AG09309 (cell line): ENCODE results near the gene LIX1.

ENCODE experiments used
- DNase-seq: peaks from one replicate; pipeline ENCODE4 v3.0.0-alpha.2; 2010; ENCODE audit warnings: low read depth
- H3K4me3 ChIP-seq: 2 replicates; pipeline ENCODE4 v1.5.1; 2011; ENCODE audit warnings: mild to moderate bottlenecking, low read depth, low read length, moderate library complexity; ENCODE audit not compliant: control insufficient read depth
- TF ChIP-seq, protein P1 (sequence below): IDR thresholded peaks from 2 replicates; pipeline ENCODE4 v1.5.1; 2011; ENCODE audit warnings: mild to moderate bottlenecking, low read depth, low read length, inconsistent platforms; ENCODE audit not compliant: insufficient read depth, control insufficient read depth; ENCODE audit errors: missing control alignments

The LIX1 gene

DNA sequence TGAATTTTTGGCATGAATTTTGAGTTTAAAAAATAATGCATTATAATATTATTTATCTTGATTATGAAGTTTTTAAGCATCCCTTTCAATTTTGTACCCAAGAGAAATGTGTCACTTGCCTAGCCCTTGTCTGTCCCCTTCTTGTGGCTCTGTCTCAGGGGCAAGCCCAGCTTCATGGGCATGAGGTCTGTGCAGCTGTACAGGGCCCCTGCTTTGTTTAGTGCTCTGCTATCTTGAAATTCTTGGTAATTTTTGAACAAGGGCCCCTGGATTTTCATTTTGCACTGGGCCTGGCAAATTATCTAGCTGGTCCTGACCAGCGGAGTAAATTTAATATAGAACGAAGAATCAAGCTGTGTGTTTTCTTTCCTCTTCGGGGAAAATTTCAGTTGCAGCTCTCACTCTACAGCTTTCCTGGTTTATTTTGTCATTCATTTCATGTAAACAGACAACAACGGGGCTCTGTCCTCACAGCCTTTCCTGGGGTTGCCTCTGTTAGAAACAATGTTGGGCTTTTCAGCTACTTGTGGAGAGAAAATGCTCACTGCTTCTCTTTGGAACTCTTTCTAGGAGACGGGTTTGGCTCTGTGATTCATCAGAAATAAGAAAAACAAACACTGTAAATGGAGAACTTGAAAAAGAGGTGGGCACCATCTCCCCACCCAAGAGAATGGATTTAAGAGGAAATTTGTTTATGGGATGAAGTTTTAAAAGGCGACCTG lies 41.1 kb downstream of the LIX1 start:
- TF ChIP-seq, protein P1, sequence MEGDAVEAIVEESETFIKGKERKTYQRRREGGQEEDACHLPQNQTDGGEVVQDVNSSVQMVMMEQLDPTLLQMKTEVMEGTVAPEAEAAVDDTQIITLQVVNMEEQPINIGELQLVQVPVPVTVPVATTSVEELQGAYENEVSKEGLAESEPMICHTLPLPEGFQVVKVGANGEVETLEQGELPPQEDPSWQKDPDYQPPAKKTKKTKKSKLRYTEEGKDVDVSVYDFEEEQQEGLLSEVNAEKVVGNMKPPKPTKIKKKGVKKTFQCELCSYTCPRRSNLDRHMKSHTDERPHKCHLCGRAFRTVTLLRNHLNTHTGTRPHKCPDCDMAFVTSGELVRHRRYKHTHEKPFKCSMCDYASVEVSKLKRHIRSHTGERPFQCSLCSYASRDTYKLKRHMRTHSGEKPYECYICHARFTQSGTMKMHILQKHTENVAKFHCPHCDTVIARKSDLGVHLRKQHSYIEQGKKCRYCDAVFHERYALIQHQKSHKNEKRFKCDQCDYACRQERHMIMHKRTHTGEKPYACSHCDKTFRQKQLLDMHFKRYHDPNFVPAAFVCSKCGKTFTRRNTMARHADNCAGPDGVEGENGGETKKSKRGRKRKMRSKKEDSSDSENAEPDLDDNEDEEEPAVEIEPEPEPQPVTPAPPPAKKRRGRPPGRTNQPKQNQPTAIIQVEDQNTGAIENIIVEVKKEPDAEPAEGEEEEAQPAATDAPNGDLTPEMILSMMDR: no peak
- DNase-seq: no peak

DNA sequence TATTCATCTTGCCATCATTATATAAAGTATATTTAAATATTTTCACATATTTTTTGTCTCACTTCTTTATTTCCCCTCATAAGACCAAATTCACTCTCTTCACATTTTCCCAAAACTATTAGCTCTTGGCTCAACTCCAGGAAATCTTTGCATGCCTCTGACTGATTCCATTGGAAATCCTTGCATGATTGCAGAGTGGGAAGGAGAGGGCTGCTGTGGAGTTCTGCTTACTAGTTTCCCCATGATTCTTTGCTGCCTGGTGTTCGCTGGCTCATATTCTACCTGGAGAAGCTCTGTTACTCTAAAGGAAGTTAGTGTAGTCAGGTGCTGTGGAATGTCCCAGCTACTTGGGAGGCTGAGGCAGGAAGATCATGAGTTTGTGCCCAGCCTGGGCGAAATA lies 41.9 kb downstream of the LIX1 start:
- H3K4me3 ChIP-seq: no peak overlapping the region
- no peak for DNase-seq
- TF ChIP-seq, protein P1: no peak

More for the DNA sequence above, 41.1 kb downstream of the LIX1 start:
- no peak overlapping the region for H3K4me3 ChIP-seq

DNA sequence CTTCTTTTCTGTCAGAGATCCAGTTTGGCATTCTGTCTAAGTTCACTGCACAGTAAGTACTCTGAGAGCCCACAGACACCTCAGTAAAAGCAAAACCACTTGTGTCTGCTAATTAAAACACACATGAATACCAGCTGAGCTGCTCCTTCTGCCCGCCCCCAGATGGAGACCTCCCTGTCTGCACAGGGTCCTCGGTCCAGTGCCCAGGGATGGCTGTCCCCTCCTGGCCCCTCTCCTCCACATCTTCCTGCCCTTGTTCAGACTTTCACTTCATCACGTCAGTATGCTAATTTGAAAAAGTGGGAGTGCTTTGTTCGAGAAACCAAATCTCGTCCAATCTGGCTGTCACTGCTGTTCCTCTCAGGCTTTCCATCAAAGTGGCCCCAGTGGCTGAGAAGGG lies 43.5 kb downstream of the LIX1 start:
- DNase-seq: no peak
- H3K4me3 ChIP-seq: no peak overlapping the region
- TF ChIP-seq, protein P1: no peak

DNA sequence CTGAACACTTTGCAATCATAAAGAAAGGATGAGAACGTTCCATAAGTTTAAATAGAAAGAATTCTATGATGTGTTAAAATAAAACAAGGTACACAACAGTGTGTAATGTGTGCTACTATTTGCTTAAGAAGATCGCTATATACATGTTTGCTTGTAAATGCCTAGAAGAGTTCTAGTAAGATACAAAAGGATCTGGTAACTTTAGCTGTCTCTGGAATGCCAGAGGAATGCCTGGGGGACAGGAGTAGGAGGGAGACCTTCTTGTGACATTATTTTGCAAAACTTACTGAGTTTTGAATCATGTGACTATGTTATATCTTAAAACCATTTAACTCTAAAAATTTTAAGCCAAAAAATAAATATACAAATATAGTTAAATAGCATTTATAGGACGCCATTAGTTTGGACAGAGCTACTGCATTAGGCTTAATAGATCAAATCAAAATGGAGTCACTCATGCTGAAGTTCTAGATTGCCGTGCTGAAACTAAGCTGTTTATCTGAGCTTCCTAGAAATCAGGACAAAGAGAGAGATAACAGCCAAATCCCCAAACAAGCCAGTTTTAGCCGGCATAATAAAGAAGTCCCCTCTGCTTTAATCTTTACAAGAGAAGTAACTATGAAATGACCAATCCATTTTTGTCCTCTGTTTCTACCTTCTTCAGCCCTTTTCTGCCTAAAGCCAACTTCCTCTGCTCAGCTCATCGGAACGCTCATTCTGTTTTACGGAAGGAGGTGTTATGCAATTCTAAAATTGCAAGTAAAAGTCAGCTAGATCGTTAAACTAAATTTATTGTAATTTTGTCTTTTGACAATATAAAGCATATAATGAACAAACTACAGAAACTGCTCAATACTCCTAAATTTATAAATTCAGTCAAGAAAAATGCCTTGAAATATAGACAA lies 44.8 kb downstream of the LIX1 start:
- DNase-seq: no peak
- TF ChIP-seq, protein P1: no peak

DNA sequence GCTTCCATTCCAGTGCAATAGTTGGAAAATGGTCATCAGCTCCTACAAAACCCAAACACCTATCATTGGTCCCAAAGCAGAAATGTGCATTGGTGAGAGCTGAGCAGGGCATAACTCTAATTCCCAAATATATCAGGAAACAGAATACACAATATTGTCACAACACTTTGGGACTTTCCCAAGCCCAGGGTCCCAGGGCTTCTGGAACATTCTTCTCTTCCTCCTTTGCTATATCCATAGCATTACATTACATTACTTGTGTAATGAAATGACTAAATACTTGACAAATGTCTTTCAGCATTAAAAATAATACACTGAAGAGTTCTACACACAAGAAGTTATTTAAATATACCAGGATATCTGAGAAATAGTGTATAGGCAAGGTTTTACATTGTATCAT lies 45.6 kb downstream of the LIX1 start:
- DNase-seq: no peak
- TF ChIP-seq, protein P1: no peak
- H3K4me3 ChIP-seq: no peak overlapping the region

More for the DNA sequence above, 44.8 kb downstream of the LIX1 start:
- H3K4me3 ChIP-seq: no peak overlapping the region

DNA sequence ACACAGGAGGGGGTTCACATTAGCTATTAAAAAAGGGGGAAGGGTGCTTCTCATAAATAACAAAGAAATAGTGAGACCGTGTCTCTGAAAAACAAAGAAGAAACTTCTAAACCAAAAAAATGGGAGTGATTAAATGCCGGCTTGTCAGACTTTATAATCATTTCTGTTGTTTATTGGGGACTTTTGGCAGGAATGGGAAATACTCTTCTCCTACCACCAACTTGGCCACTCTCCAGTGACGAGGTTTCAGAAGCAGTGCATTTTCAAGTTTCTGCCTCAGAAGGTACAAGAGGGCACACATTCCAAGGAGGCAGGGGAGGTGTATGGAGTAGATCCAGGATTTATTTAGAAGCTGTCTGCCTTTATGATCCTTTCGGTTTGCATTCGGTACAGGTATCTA lies 46.2 kb downstream of the LIX1 start:
- peak; percentile 14 for DNase-seq
- TF ChIP-seq, protein P1: no peak
- H3K4me3 ChIP-seq: no peak overlapping the region
